NCI-H2029 treated with DMSO at 0.1 percent for 48 hours (cell line): ENCODE measurements around the gene LLPH.
A peak's percentile ranks its signal among the peaks of the same experiment; 100 is the strongest.

Experiments used
- DNase-seq: peaks from one replicate; lab custom pipeline; 2025; lab: John Stamatoyannopoulos, UW

The LLPH gene

DNA sequence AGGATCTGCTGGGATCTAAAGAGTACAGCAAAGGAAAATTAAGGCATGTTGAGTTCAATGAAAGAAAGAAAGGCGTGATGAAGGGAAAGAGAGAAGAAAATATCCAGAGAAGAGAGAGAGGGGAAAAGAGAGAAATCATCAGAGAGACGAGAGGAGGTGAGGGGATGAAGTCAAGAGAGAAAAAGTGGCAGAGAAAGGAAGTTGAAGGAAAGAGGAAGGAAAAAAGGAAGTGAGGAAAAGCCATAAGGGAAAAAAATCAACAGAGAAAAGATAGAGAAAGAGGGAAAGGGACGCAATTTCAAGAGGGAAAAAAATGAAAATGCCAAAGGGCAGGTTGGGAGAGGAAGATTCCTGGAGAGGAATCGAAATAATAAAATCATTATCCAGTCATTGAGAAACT, 40.4 kb downstream of the LLPH start:
- DNase-seq, result no peak

DNA sequence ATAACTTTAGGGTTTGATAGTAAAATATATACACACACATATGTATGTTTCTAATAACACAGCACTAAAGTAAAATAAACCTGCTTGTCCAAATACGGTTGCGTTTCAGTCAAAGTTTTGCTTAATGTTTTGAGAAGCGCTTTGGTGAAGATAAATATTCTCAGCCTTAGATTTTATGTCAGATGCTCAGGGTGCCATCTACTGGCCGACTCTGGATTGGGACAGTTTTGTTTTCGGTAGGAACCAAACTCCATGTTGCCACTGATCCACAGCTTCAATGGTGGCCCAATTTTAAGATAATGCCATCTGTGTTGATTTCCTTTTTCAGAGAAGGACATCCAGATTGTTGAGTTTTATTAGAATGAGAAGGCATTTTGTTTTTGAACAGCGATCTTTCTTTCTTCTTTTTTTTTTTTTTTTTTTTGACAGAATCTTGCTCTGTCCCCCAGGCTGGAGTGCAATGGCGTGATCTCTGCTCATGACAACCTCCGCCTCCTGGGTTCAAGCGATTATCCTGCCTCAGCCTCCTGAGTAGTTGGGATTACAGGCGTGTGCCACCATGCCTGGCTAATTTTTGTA, 43.1 kb downstream of the LLPH start:
- peak; percentile 5 for DNase-seq

DNA sequence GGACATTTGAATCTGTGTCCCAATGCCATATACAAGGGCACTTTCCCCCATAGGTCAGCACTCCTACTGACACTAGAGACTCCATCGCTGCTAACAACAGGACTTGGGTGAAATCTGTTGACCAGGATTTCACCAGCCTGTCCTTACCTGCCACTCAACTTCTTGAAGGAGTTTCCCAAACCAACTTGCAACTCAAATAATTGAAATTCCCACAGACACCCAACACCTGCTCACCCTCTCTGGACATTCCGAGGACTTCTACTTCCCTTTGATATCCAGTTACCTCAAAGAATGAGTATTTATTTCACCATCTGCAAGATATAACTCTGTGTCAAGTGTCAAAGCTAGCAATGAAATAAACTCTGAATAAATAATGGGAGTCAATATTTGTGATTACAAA, 44.6 kb downstream of the LLPH start:
- DNase-seq, result no peak

DNA sequence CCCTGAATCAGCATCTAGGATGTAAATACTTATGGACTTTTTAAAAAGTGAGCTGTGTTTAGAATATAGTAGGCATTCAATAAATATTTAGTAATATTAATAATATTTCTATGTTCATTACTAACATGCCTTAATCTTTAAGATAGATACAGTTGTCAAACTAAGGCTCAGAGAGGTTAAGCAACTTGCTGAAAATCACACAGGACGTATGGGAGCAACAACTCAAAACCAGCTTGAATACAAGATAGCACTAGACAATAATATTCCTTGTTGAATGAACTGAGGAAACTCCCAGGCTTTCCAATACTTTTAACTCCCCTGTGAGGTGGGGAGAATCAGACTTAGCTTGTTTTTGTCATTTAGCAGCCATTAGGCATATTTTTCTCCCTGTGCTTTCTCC, 45.3 kb downstream of the LLPH start:
- no peak for DNase-seq

DNA sequence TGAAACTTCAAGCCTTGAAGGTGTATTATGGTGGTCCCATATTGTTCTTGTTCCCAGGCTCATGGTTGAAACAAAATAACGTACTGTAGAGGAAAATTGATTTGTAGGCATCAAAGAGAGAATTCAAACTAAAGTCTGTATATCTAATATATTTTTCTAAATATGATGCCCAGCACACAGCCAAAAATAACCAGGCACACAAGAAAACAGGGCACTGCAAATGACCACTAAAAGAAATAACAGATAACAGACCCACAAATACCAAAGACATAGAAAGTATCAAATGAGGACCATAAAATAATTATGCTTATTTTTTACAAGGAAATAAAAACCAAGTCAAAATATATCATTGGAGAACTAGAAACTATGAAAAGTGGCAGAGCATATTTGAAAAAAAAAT, 46.8 kb downstream of the LLPH start:
- DNase-seq, result no peak

DNA sequence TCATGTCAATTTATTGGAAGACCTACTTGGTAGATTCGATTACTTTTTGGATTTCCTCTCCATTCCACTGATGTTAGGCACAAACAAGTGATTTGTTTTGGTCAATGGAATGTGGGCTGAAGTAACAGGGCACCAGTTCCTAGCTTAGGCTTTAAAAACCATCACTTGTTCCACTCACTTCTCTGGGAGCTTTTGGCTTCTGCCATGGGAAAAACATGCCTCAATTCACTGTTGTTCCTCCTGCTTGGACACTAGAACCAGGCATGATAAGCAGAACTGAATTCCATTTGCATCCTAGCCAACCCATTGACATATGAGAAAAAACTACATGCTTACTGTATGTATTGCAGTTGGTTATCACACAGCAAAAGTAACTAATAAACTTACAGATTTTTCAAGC, 47.8 kb downstream of the LLPH start:
- DNase-seq, result no peak

DNA sequence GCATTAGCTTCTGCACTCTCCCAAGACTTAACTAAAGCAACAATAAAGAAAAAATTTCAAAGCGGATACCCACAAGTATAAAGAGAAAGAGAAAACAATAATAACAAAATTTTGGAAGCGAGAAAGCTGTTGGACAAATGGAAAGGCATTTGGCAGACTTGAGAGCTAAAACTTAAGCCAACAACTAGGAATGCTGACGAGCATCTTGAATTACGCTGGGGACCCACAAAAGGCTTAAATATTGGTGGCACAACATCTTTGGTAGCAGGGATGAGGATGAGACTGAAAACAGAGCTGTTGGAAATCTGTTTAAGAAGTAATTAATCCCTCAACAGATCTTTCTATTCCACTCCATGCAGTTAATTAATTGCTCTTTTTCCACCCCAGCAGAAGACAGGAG, 49.8 kb downstream of the LLPH start:
- no peak for DNase-seq

DNA sequence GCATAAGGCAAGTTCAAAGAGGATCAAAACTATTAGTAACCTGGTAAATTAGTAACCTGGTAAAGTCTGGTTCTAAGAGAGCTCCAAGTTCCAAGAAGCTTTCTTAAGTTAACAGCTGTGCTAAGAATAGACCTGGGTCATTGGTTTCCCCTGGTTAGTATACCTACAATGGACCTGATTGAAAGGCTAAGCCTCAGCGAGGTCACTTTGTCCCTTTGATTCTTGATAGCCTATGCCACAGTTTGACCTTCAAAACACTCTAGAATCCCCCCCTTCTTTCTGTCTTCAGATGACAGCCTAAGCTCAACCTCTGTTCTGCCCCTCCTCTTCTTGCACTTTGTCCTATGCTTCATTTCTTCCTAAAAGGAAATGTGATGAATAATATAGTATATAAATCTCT, 53.0 kb downstream of the LLPH start:
- DNase-seq, result no peak

DNA sequence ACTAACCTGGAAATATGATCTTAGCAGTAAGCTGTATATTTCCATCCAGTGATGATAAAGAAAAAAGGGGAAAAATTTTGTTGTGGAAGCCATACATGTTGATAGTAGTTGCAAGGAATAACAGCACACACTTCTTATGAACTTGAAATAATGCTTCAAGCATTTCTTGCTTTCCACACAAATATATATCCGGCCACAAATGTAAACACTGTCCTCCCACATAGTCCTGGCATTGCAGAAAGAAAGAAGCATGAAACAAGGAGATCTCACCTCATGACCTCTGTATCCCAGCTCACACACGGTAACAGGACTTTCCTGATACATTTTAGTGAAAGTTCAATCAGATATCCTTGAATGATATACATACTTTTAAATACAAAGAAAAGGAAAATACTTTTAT, 56.0 kb downstream of the LLPH start:
- DNase-seq, result no peak

DNA sequence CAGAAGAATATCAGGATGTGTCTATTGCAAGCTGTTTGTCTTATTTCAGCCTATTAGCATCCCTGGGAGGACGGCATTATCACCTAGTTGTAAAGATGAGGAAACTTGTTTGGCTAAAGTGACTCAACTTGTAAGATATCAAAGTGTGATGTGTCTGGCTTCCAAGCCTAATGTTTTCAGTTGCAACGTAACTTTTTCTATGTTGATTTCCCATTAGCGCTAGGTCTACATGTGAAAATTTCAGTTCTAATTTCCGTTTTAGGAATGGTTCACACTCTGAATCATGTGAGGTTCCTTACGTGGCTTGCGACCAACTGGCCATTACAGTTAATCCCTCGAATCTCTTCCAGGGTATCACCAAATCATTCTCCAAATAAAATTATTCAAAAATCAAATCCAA, 58.0 kb downstream of the LLPH start:
- no peak for DNase-seq

DNA sequence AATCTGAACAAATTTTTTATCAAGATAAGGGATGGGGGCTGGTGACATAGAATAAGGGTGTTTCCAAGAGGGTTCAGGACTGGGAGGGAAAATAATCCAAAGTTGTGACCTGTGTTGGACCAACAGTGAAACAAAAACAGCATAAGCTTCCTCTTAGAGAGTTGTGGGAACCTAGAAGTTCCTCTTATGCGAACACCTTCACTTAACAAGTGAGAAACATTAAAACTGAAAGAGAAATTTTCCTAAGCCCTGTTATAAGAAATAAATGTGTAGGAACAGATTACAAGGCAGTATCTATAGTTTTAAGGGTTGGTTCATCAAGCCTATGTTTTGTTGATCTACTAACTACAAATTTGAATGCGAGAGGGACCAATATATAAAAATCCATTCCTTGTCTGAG, 58.4 kb downstream of the LLPH start:
- no peak for DNase-seq

DNA sequence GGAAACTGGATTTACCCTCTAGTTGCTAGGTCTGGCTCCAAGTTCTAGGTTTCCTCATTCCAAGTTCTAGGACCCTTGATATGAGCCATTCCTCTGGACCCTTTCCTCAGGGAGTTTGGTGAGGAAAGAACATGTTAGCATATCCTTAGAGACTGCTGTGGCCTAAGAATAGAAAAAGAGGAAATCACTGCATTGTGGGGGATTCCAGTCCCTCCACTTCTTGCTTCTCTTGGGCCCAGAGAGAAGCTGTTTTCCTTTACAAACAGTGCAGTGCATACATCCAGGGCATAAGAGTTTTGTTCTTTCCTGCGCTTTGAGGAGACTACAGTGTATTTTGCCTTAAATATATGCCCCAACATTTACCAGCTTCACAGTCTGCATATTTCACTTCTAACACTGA, 59.0 kb downstream of the LLPH start:
- DNase-seq, result no peak

DNA sequence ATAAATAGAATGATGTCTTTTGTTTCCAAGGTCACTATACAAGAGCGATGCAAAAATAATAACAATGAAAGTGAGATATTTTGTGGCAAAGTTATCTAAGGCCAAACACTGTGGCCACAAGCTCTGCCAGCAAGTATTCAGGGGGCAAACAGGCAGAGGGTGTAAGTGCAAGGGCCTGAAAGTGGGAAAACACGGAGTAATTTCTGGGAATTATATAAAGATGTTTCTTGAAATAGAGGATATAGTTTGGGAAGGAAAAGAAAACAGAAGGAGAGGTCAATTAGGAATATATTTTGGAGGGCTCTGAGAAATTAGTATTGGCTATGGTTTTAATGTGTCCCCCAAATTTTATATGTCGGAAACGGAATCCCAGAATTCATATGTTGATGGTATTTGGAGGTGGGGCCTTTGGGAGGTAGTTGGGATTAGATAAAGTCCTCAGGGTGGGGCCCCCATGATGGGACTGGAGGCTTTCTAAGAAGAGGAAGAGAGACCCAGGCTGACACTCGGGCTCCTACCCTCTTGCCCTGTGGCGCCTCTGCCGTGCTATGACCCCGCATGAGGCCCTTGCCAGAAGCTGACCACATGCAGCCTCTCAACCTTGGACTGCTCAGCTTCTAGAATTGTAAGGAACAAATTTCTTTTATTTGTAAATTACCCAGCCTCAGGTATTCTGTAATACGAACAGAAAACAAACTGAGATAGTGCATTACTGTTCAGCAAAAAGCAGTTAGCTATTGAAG, 60.0 kb downstream of the LLPH start:
- no peak for DNase-seq

DNA sequence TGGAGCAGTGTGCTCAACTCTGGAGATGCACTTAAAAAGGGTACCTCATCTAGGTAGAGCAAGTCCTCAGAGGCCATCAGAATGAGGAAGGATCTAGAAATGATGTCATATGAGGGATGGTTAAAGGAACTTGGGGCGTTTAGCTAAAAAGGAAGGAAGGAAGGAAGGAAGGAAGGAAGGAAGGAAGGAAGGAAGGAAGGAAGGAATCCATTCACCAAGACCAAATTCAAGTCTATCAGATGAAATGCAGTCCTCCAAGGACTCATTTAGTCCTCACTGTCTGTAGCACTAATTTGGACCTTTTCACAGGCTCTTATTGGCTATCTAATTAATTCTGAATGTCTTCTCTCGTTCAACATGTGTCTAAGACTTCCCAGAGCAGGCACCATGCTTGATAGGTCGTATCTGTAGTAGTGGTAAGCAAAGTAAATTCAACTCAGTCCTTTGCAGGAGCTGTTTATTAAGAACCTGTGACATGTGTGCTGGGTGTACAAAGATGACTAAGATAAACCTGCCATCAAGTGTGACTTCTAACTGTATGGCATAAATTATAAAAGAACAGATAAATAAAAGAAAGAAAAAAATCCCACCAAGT, 63.5 kb downstream of the LLPH start:
- DNase-seq, result no peak
